Stimulated activated CD4-positive, alpha-beta T cell treated with anti-CD3 and anti-CD28 coated beads, Interleukin-4, amount 100 ng/mL, for 24 hours (primary cell): ENCODE data around the gene ARHGAP4.

Experiments
- DNase-seq: peaks from one replicate; pipeline ENCODE4 v3.0.0-alpha.2; 2020

ARHGAP4 gene

GRCh38 chrX:153877571-153878261, 48.3 kb downstream of the ARHGAP4 start:
- DNase-seq = no peak

GRCh38 chrX:153876112-153876491, 50.0 kb downstream of the ARHGAP4 start:
- DNase-seq = no peak

DNA sequence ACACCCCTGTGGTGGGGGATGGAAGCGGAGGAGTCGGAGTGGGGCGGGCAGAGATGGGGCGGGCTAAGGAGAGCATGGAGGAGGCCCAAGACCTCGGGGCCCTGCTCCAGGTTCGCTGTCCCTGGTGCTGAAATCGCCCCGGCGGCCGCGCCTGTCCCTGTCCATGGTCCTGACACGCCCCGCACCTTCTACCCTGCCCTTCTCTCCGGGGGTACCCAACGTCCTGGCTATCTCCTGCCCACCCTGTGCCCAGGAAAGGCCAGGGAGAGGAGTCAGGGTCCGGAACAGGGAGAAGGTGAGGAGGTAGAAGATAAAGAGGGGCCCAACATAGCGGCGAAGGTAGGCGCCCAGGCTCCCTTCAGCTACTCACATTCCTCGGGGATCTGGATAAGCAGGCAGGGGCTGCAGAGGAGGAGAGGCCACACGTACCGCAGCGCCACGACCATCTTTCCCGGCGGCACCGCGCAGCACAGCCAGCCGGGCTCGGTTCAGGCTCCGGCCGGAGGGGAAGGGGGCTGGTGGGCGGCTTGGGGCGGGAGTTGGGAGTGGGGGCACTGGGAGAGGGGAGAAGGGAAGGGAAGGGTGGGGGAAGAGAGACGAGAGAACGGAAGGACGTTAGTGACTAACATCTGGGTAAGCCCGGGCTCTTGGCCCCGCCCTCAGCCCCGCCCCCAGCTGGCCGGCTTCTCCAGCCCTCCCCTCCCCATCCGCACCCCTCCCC, 50.5 kb downstream of the ARHGAP4 start:
- DNase-seq = peak; percentile 63

- no peak for DNase-seq
Observed at GRCh38 chrX:153874366-153875125, 51.5 kb downstream of the ARHGAP4 start.

- DNase-seq = no peak
Observed at GRCh38 chrX:153874085-153874365, 52.0 kb downstream of the ARHGAP4 start.

DNA sequence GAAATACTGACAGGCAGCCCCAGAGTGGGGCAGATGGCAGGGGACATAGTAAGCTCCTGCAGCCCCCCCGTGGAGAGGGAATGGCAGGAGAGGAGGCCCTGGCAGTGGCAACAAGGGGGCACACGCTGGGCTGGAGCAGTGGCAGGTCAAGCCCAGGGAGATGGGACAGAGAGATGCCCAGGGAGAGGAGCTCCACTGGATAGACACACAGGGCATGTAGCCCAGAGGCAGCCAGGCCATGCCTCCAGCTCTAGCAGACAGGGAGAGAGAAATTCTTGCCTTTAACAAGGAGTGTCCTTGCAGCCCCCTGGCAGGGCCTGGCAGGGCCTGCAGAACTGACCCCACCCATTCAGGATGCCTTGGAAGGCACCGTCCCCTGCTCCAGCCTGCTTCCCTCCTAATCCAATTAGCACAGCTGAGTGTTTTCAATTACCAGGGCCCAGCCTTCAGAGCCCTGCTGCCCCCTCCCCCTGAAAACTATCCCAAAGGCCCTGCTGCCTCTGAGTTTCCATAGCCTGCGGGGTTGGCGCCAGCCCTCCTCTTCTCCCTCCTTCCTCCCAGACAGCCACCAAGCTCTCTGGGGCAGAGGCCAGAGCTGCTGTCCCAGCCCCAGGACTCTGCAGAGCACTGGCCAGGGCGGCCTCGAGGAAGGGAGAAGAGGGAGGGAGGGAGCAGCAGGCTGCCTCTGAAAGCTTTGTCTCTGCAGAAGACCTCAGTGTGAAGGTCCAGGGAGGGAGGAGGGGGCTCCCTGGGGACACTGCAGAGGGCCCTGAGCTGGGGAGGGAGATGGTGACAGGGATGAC, 52.6 kb downstream of the ARHGAP4 start:
- DNase-seq = no peak

DNA sequence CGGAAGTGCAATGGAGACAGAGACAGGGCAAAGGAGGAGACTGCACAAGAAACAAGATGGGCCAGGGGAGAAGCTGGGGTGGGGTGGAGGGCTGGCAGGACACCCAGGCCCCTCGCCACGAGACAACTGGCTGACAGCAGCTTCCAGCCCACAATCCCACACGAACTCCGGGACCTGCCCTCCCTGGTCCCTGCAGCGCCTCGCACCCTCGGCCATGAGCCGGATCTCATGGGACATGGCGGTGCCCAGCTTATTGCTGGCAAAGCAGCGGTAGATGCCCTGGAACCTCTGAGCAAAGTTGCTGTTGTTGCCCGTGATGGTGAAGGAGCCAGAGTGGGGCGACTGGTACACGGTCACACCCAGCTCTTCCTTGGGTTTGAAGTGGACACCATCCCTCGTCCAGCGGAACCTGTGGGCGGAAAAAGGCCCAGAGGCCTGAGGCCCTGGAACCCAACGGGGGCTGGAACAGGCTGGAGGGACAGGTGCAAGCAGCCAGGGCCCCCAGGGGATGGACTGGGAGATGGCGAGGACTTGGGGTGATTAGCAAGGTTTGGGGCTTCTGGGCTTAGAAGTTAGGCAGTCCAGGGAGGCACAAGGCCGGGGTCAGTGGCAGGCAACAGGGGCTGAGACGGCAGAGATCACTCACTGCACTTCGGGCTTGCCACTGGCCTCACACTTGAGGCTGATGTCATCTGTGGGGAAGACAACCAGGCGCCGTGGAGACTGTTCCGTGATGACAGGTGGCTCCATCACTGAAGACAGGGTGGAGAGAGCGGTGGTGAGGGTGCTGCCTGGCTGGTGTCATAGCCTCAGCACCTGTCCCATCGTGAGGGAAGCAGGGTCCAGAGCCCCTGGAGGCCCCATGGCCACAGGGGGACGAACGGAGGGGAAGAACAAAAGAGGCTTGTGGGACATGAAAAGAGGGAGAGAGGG, 53.9 kb downstream of the ARHGAP4 start:
- no peak for DNase-seq

DNA sequence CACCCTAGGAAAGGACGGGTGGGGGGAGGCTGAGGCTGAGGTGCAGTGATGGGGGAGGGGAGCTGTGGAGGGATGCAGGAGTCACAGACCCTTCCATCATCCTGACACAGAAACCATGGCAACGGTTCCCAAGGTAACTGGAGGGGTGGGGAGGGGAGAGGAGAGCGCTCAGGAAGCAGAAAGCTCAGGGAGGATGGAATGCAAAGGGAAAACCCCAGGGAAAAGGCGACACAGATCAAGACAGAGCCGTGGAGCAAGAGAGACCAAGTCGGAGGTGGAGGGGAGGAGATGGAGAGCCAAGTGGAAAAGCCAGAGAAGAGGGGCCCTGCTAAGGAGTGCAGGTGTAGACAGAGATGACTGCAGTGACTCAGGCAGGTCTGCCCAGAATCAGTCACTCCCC, 54.6 kb downstream of the ARHGAP4 start:
- no peak for DNase-seq

GRCh38 chrX:153870791-153871360, 55.2 kb downstream of the ARHGAP4 start:
- DNase-seq = no peak

DNA sequence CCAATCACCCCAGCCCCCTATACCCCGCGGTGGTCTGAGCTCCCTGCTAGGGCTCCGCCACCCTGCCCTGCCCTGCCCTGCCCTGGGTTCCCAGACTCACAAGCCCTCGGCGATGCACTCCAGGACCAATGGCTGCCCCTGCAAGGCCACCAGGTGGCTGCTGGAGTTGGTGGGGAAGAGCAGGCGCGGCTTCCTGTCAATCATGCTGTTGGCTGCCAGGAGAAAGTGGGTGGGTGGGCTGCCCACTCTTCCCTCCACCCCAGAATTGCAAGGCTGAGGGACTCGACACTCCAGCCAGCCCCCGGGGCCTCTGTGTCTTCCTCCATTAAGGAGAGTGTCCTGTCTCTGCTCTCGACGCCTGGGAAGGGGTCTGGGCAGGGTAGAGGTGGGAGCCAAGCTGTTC, 55.8 kb downstream of the ARHGAP4 start:
- no peak for DNase-seq

DNA sequence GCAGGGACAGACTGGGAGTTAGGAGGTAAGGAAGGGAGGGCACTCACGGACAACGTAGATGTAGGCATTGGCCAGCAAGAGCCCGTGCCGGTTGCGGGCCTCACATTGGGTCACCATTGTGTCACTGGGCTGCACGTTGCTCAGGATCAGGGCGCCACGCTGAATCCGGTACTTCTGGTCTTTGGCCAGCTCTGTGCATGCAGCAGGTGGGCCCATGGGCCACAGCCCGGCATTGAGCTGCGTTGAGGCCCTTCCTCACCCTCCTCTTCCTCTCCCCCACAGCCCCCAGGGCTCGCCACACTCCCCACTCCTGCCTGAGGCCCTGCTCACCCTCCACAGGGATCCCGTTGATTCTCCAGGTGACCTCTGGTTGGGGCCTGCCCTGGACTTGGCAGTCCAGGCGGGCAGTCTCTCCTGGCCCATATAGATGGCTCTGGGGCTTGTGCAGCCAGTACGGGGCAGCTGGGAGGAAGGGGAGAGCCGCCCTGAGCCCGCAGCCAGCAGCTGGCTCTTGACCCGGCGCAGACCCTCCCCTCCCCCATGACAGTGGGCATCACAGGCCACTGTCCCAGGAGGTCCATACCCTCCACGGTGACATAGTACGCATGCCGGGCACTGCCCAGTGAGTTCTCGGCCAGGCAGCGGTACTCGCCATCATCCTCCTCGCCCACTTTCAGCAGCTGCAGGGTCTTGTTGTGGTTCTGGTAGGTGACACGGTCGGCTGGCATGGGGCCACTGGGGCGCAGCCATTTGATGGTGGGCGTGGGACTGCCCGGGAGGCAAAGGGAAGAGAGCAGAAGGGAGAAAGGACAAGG, 56.4 kb downstream of the ARHGAP4 start:
- no peak for DNase-seq

GRCh38 chrX:153868576-153869472, 57.2 kb downstream of the ARHGAP4 start:
- no peak for DNase-seq

GRCh38 chrX:153867671-153868070, 58.4 kb downstream of the ARHGAP4 start:
- no peak for DNase-seq

DNA sequence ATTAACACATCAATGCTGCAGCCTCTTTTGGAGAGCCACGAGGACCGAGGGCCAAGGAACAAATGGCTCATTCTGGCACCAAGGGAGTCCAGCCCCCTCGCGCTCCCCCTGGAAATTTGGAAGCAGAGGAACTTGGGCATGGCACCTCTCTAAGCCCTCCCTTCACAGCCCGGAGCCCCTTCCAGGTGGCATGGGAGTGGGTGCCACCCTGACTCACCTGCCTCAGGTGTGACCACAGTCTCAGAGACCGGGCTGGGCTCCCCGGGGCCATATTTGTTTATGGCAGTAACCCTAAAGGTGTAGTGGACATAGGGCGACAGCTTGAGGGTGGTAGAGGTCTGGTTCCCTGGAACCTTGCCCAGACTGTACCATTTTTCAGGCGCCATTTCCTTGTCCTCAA, 58.9 kb downstream of the ARHGAP4 start:
- DNase-seq = no peak

DNA sequence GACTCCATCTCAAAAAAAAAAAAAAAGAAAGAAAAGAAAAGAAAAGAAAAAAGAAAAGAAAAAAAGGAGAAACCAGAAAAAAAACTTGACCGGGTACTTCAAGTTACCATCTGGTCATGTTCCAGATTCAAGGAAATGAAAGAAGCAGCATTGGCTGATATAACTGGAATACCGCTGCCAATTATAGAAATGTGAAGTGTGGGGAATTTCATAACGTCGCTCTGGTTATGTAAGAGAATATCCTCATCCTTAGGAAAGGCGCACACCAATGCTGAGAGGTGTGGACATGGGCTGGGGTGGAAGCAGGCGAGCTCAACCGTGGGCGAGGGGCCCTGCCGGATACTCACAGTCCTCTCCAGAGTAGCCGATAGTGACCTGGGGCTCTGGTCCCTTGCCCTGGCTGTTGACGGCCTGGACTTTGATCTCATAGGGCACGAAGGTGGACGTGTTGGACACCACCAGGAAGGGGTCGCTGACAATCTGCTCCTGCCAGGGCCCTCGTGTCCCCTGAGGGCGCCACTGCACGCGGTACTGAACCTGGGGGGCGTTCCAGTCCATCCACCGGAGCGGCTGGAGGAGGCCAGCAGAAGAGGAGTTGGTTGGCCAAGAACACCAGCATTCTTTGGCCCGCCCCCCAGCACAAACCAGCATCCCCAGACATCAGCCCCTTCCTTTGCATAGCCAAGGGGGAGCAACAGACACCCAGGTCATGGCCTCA, 59.6 kb downstream of the ARHGAP4 start:
- DNase-seq = no peak

DNA sequence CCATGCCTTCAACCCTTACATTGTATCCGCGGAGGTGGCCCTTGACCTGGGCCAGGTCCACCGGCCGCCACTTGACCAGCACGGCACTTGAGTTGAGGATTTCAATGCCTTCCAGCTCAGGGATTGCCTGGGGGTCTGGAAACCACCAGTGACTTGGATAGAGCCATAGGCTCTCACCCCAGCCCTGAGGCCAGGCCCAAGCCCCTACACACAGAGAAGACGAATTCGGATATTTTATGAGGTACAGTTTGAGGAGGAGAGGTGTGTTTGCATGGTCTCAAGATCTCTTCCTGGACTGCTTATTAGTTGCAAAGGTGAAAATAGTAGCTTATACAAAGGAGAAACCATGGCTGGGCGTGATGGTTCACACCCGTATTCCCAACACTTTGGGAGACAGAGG, 60.4 kb downstream of the ARHGAP4 start:
- DNase-seq = no peak

DNA sequence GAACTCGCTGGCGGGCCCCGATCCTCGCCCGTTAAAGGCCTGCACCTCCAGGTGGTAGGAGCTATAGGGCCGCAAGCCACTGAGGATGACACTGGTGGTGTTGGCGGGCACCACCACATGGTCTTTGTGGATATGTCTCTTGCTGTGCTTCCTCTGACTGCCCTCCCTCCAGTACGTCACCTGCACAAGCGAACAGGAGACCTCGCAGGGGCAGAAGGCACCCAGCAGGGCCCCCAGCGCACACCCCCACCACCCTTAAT, 60.8 kb downstream of the ARHGAP4 start:
- no peak for DNase-seq

GRCh38 chrX:153864561-153865320, 61.3 kb downstream of the ARHGAP4 start:
- DNase-seq = no peak

DNA sequence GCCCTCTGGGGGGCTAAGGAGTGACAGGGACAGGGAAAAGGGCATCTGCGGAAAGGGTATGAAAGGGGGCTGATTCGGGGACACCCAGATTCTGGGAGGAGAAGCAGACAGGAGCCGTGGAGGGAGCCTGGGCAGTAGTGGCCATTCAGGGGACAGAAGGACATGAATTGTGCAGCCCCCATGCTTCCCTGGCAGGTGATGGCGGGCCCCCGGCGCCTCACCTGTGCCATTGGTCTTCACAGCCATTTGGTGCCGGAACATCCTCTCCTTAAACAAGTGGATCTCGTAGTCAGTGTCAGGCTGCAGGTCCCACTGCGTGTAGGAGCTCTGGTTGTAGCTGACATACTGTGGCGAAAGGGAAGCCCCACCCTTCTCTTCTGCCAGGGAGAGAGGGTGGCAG, 62.0 kb downstream of the ARHGAP4 start:
- no peak for DNase-seq
